ENCODE results near the gene SLC35A2.

The SLC35A2 gene

DNA sequence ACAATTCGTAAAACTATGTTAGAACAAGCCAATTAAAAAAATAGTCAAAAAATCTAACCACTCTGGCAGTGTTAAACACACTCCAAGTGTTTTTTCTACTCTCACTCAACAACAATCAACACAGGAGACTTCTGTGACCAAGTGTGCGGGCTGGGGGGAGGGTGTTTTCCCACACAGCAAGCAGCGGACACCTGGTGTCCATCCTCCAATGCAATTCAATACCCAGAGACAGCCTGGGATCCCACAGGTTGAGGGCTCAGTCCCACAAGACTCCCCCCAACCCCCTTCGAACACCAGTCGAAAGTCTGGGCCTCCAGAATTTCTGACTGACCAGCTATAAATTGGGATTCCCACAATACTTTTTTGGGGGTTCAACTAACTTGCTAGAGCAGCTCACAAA lies 15.7 kb upstream of the SLC35A2 start:
- DNase-seq, result no peak

DNA sequence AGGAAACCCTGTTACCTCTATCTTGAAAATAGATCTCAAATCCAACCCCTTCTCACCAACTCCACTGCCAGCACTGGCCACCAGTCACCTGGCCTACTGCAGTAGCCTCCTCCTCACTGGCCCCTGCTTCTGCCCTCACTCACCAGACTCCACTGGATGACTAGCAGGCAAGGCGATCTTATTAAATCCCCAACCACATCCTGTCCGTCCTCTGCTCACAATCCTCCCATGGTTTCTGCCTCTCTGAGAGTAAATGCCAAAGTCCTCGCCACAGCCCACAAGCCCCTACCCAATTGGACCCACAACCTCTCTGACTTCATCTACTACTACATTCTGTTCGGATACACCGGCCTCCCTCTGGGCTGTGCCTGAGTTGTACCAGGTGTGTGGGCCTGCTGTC lies 12.8 kb upstream of the SLC35A2 start:
- DNase-seq, result no peak

DNA sequence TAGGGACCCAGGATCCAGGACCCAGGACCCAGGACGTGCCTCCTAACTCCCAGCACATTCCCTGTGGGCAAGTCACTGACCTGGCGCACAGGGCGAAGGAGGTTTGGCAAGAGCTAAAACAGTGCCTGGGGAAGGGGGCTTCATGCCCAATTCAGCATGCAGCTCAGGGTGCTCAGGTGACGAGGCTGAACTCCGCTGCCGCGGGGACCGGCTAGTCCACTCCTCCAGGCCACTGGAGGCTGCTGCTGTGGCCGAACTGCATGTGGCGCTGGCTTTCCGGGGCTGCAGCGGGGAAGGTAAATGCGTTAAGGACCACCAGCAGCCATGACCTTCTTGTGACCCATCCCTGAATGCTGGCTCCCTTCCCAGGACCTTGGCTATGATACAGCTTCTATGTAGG lies 12.3 kb upstream of the SLC35A2 start:
- no peak for DNase-seq

DNA sequence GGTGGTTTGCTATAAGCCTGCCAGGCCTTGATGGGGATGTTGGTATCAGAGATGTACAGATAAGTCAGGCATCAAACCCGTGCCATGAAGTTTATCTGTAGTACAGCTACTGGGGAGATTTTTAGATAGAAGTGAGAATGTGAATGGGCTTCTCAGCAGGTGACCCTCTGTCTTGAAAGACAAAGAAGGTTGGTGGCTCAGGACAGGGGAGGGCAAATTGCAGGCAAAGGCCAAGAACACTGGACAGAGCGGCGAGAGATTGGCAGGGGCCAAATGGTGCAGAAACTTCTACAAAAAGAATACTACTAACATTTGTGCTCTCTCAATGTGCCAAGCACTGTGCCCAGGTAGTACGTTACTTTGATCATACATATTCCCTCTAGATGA lies 9.3 kb upstream of the SLC35A2 start:
- DNase-seq, result no peak

DNA sequence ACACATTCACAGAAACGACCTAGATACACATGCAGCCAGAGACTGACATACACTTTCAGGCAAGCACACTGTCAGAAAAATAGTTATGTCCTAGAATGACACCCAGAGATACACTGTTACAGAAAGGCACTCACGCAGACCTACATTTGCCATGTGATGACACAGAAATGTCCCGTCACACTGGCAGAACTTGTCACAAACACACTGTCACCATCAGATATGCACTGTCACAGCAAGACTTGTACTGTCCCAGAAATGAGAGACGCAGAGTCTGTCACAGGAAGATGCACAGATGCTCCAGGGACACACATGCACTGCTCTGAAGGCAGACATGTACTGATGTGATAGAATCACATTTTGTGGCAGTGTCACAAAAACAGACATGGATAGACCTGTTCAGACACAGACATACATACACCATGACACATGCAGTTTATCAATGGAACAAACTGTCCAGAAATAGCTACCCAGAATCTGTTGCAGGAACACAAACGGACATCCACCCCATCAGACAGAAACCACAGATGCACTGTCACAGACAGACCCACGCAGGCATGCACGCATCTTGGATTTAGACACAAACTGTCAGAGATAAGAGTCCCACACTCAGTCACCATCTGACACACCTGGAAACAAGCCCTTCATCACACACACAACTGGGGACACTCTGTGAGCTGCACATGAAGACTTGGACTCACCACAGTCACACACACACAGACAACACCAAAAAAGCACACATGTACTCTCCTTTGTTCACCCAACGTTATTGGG lies 8.7 kb upstream of the SLC35A2 start:
- DNase-seq, result peak; percentile 53

DNA sequence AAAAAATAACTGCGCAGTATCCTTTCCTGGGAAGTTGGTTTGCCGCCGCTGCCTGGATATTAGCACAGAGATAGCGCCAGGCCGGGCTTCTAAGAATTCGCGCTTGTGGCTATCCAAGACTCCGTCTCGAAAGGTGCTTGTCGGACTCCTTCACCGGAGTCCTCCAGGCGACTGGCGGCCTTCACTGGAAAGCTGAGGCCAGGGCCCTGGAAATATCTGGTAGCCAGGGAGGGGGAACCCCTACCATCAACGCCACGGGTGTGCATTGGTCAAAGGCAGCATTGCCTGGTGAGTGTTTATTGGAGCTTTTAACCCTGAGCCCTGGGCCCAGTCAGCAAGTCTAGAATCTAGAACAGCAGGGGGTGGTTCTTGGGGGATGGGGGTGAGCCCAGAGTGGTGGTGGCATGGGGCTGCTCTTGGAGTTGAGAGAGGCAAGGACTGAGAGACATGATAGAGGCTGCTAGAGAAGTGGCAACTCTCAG lies 8.0 kb upstream of the SLC35A2 start:
- DNase-seq, result peak; percentile 47

DNA sequence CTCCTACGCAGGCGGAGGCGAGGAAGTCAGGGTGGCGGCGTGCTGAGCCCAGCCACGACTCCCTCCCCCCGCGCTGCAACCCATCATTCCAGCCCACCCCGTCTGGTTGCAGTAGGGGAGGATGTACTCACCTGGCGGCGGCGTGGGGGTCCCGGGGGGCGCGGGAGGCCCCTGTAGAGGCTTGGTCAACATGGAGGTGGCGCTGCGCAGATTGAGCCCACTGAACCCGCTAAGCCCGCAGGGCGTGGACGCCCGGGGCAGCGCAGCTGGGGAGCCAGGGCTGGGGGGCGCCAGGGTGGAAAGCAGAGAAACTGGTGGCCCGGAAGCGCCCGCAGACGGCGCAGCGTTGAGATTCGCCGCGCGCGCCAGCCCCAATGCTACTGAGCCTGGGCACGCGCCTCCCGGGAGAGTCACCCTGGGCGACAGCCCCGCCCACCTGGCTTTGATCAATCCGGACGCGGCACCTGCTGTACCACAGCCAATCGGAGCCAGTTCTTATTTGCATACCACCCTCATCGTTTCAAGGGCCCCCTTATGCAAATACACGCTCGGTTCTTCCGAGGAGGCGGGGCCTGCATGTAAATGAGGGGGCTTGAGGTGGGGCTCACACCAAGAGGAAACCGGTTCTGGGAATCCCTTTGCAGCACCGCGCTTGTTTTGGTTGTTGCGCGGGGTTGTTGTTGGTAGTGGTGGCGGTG lies 7.3 kb upstream of the SLC35A2 start, which contains the start of gene PIM2:
TSS of gene PIM2 (minus strand) at position 382 of the 698 bp plus-strand sequence. CDS start at position 192, 190 bp downstream.
- peak; percentile 94 for DNase-seq

DNA sequence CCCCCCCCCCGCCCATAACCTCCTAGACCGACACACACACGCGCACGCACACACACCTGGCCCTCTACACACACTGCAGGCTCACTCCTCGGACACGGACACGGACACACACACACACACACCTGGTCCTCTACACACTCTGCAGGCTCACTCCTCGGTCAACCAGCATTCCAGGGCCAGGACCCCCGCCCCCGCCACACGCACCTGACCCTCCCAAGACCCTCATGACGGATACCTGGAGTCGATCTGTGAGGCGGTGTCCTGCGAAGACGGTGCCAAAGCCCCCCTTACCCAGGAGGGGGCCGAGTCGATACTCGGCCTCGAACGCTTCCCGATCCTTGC lies 6.8 kb upstream of the SLC35A2 start:
- no peak for DNase-seq

DNA sequence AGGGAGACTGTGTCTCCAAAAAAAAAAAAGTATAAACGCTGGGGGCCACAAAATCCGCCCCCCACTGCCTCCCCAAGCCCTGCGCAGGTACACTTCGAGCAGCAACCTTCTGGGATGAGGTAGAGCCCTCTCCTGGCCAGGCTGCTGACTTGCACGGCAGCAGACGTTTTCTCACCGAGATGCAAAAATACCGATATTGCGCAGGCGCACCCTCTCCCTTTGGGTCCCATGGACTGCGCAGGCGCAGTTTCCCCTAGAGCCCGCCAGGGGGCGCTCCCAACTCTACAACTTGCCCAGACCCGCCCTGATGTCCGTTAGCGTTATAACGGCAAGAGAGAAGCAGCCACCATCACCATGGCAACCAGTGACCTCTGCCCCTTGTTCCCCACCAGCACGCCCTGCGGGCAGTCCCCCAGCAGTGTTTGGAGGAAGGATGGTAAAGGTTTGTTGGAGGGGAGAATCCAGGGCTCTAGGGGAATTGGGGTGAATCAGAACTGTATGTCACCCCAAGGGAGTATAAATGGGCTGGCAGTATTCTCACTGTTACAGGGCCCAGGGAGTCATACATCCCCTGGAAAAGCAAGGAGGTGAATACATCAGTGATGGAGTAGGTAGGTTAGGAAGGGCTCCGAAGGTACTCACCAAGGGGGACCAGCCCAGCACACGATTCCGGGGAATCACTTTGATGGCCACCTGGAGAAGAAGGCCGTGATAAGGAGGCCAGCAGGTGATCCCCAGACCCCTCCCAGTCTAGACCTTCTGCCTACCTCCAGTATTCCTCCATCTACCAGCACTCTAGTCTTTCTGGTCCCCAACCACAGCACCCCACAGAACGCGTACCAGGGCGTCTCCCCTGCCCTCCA lies 5.9 kb upstream of the SLC35A2 start:
- DNase-seq, result peak; percentile 93

DNA sequence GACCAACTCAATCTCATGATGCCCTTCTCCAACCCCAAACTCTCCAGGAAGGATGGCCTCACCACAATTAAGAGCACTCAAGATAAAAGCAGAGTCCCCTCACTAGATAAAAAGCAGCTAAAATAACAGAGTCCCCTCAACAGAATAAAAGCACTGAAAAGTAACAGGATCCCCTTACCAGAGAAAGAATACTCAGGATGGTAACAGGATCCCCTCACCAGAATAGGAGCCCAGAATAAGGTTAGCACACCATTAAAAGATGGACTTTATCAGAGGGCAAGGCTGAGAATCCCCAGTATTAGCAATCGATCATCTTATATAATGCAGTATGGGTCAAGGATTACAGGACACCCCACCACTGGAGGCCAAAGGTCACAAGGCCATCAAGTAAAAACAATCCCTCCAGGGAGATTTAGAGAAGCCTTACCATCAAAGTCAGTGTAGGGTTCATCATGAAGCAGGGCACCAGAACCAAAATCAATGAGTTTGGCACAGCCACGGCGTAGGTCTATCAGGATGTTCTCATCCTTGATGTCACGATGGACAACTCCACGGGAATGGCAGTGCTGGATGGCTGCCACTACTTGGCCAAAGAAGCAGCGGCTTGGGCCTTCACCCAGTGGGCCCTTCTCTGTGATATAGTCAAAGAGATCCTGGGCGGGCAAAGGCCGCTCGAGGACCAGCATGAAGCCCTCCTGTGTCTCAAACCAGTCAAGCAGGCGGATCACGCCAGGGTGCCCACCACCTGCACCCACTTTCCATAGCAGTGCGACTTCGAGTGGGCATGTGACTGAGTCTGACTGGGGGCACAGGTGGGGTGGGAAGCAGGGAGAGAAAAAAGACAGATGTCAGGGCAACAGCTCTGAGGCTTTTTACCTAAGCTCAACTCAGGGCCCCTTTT lies 3.4 kb upstream of the SLC35A2 start:
- DNase-seq, result no peak

DNA sequence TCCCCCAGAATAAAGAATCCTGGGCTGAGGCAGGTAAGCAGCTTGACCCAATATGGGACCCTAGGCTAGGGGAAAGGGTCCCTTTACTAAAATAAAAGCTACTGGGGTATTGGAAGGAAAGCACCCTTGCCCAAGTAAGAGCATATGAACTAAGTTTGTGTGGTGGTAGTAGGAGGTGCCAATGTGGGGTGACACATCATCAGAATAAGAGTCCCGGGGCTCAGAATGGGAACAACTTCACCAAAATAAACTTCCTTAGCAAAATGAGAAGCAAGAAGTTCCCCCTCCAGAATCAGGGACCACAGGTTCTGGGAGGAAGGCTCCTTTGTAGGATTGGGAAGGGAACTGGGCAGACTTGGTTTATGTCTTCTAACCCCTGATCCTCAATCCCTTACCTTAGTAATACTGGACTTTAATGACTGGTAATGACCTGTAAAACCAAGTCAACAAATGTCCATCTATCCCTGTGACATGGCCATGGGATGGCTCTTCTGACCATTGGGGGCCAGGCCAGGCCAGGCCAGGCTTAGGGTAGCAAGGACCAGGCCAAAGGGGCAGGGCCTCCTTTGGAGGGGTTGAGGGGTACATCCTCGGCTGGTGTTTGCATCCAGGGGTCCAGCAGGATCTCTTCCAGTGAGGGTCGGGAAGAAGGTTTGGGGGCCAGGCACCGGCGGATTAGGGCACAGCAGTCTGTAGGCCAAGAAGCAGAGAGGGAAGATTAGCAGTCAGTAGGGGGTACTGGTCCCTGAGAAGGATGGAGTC lies 2.3 kb upstream of the SLC35A2 start:
- no peak for DNase-seq

DNA sequence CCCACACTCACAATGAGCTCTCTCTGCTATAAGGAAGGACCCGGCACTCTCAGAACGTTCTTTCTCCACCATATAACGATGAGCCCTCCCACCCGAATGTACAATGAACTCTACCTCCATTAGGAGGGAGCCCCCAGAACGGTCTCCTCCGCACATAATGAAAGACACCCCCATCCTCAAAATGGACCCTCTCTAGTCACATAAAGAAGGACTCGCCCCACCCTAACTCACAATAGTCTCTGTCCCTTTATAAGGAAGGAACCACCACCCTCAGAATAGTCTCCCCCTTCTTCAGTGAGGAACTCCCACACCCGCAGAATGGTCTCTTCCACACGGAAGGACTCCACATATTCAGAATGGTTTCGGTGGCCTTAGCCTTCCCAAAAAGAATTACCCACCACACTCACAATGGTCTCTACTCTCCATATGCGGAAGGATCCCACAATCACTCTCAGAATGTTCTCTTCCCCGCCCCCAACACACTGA lies 477 bp downstream of the SLC35A2 start:
- no peak for DNase-seq

DNA sequence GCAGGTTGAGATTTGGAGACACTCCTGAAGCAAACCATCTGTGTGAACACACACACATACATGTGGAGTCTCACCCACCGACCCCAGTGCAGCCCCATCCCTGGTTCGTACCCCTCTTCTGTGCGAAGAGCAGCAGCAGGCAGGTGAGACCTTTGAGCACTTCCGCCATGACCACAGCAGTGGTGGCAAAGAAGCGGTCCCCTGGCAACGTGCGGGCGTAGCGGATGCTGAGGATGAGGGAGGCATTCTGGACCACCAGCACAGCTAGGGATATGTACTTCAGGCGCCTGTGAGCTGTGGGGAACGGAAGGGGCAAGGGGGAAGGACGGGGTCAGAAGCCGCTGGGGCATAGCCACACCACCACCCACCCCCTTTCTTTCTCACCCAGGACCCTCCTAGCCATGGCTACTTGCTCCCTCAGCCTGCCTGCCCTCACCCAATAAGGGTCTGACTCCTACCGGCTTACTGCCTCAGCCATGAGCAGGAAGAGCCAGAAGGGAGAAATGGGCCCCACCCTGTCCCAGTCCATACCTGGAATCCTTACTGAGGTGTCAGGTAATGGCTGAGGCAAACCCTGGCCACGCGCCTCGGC lies 1.6 kb downstream of the SLC35A2 start:
- no peak for DNase-seq

DNA sequence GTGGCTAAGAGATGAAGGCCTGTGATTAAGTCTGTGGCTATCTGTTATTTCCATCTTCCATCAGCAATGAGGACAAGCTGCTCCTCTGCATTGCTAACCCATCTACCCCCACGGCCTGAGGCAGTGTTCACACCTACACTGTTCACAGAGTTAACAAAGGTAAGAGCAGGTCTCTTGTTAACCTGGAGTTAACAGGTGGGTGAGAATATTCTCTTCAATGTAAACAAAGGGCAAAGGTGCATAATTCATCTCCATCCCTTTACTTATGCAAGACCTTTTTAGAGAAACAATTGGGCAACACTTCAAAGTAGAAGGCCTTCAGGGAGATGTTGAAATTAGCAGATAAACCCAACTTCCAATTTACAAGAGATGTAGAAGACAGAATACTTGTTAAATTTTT lies 2.8 kb downstream of the SLC35A2 start:
- DNase-seq, result no peak

DNA sequence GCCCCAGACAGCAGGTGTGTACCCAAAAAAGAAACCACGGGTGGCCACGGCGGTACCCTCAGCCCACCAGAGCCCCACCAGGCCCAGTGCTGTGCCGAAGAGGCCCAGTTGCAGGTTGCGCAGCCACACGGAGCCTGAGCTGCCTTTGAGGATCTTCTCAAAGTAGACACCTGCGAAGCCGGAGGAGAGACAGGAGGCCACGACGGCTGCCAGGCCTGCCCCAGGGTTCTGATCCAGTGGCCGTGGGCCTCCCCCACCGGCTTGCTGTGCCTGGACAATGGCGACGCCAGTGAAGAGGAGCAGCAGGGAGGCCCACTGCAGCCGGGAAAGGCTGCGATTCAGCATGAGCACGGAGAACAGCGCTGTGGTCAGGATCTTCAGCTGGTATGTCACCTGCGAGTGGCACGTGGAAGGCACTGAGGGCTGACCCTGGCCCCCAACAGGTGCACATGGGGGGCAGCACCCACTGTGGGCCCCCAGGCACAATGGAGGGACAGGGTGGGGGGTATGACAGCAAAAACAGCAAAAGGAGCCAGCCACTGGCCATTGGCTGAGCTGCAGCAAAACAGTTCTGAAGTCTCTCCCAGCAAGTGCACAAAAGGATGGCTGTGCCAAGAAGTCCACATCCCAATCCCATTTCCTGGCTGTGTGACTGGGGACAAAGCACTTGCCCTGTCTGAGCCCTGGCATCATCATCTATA lies 6.2 kb downstream of the SLC35A2 start:
- no peak for DNase-seq

DNA sequence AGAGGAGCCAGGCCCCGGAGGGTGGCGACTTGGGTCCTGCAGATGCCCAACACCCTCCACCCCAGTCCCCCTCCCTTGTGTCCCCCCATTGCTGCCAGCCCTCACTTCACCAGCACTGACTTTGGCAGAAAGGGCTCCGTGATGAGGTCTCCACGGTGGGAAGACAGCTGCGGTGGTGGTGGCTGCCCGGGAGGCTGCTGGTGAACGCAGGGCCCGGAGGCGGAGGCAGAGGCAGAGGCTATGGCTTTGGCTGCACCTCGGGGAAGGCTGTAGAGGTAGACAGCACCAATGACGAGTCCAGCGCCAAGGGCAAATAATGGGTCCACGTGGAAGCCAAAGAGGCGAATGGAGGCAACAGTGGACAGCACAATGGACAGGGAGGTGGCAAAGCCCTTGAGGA lies 6.8 kb downstream of the SLC35A2 start:
- no peak for DNase-seq

DNA sequence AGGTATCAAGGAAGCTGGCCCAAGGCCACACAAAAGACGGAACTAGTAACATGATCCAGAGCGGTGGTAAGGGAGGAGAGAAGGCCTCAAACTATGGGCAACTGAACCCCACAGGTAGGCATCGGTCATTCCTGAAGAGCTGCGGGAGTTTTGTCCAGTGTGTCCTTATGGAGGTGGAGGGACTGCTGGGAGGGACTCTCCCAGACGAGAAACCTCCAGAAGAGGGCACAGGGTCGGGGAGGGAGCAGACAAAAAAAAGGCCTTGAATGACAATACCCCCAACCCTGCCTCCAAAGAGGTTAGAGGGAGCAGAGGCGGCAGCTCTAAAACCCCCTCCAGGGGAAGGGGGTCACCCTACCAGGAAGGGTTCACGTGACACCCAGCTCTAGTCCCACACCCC lies 7.3 kb downstream of the SLC35A2 start:
- no peak for DNase-seq

DNA sequence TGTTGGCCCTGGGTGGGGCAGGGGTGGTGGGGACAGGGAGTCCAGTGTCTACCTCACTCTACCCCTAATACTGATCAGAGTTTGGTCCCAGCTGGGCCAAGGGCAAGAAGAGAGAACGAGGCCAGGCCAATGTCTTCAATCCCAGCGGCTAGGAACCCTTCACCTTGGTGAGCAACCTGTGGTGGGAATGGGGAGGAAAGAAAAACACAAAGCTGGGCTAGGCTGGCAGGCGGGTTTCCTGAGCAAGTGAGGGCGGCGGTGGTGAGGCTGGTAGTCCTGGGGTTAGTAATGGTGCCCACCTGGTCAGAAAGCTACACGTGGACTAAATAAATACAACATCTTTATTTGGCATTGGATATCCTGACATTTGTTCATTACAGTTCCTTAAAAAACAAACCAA lies 8.2 kb downstream of the SLC35A2 start:
- DNase-seq, result no peak

DNA sequence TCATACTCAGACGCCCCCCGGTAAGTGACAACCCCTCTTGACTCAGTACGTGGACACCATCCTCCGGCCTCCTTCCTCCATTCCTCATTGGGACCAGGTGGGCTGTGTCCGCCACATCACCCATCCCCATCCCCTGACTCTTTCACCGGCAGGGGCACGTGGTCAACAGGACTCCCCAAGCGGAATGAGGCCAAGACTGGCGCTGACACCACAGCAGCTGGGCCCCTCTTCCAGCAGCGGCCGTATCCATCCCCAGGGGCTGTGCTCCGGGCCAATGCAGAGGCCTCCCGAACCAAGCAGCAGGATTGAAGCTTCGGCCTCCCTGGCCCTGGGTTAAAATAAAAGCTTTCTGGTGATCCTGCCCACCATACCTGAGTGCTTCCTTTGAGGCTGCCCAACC lies 8.7 kb downstream of the SLC35A2 start:
- no peak for DNase-seq

DNA sequence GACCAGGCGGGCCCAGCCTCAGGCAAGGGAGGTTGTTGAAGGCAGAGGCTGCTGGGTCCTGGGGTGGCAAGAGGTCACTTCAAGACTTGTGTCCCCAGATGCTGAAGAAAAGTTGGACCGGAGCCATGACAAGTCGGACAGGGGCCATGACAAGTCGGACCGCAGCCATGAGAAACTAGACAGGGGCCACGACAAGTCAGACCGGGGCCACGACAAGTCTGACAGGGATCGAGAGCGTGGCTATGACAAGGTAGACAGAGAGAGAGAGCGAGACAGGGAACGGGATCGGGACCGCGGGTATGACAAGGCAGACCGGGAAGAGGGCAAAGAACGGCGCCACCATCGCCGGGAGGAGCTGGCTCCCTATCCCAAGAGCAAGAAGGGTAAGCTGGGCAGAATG lies 9.3 kb downstream of the SLC35A2 start:
- no peak for DNase-seq

All from activated CD4-positive, alpha-beta T cell treated with anti-CD3 and anti-CD28 coated beads, Interleukin-2, Interleukin-6, amounts not matched to agents 100 ng/mL and 50 ng/mL, durations not matched to agents 16 hours and 8 hours (primary cell).